Renal cortex interstitium (tissue), 11 donors: Measurements from ENCODE around the gene PKN2. TPM values are rescaled to one million over a fixed set of nuclear protein-coding genes. Genes with fewer than 3 reads are reported as not detected.
"Not testable (repeated sequence)": the region's sequence is repeated elsewhere in the genome, so short reads cannot be mapped to it uniquely, and the experiment has no call there.

ENCODE experiments used
- DNase-seq, 11 donors: peaks; one replicate each; pipeline ENCODE4 v3.0.0-alpha.2; 2013; ENCODE audit warnings: low read depth in 9 of 11, low spot score in 4 of 11; ENCODE audit errors: extremely low read depth in 1 of 11
- polyA plus RNA-seq, 3 donors: library from polyadenylated mRNA; unstranded; fragments of 120-200 nt; gene quantifications; one replicate each; pipeline ENCODE4 v1.2.1, GENCODE V29; 2013; ENCODE audit not compliant: insufficient read length in 3 of 3

The PKN2 gene
- polyA plus RNA-seq, 3 donors: 57.7 to 78.7 (median 72.3) TPM

DNA sequence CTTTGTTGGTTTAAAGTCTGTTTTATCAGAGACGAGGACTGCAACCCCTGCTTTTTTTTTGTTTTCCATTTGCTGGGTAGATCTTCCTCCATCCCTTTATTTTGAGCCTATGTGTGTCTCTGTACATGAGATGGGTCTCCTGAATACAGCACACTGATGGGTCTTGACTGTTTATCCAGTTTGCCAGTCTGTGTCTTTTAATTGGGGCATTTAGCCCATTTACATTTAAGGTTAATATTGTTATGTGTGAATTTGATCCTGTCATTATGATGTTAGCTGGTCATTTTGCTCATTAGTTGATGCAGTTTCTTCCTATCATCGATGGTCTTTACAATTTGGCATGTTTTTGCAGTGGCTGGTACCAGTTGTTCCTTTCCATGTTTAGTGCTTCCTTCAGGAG lies 32.5 kb downstream of the PKN2 start:
- not testable (repeated sequence) for DNase-seq

GRCh38 chr1:88722492-88722891 lies 38.4 kb downstream of the PKN2 start:
- DNase-seq: no peak

GRCh38 chr1:88726697-88727096 lies 42.6 kb downstream of the PKN2 start:
- DNase-seq: no peak

GRCh38 chr1:88727205-88727604 lies 43.1 kb downstream of the PKN2 start:
- DNase-seq: no peak

- DNase-seq: no peak
Measured at GRCh38 chr1:88729297-88729696, 45.2 kb downstream of the PKN2 start.

GRCh38 chr1:88730132-88730675 lies 46.1 kb downstream of the PKN2 start:
- no peak for DNase-seq

- no peak for DNase-seq
Measured at GRCh38 chr1:88730995-88731394, 46.9 kb downstream of the PKN2 start.

DNA sequence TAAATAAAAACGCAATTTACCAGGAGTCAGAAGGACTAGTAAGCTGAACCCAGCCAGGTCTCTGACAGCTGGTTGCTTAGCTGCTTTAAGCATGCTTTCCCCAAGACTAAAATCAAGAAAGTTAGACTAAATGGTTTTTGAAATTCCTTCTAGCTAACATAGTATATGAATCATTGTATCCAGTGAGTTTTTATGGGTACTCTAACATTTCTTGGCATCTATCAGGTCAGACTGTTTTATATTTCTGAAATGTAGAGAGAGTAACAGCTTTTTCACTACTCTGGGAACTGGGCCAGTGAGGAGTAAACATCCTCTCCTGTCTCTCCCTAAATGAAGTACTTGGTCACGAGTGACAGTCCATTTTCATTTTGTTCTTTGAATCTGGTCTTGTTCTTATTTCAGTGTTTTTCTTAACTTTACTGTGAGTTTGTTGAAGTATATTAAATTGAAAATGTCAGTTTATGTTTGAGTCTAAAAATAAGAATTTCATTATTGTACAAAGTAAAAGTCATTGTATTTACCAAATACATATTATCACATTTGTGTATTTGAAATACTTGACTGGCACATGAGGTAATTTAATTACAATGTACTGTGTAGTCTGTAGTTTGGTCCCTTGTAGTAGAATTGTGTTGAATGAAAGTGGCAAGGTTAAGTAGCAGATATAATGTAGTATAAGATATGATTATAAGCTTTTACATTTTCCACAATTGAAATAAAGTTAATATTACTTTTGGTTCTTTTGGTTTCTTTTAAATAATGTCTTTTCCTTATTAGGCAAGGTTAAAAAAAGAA lies 47.6 kb downstream of the PKN2 start:
- peak in 10 of 11 donors; percentile 1 to 47 (median 17) for DNase-seq

DNA sequence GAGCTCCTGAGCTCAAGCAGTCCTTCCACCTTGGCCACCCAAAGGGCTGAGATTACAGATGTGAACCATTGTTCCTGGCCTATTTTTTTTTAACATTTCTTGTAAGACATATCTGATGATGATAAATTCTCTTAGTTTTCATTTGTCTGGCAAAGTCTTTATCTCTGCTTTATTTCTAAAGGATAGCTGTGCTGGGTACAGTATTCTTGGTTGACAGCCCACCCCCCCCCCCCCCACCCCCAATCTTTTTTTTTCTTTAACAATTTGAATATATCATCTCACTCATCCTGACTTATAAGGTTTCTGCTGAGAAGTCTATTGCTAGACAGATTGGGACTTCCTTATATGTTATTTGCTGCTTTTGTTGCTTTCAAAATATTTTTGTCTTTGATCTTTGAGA lies 51.3 kb downstream of the PKN2 start:
- no peak for DNase-seq

GRCh38 chr1:88735909-88736308 lies 51.8 kb downstream of the PKN2 start:
- DNase-seq: no peak

DNA sequence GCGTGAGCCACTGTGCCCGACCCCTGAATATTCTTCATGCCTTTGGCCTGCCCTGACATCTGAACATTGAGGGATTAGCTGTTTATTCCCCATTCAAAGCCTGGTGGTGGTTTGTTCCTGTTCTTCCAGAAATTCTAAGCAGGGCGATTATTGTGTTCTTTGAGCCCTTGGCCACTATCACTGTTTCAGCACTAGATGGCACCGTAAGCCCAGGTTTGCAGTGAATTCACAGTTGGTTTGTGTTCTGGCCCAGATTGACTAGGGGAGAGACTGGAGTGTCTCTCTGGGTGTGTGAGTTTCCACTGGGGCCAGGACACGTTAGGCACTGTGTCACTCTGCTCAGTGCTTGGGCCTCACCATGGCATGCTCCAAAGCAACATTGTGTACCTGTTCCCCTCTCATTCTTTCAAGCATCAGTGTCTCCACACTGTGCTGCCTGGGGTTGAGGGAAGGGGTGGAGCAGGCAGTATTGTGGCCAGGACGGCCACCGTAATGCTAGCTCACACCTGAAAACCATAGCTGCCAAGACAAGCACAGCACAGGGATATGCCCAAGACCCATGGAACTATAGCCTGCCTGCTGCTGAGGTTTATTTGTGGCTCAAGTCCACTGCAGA lies 52.7 kb downstream of the PKN2 start:
- no peak for DNase-seq

DNA sequence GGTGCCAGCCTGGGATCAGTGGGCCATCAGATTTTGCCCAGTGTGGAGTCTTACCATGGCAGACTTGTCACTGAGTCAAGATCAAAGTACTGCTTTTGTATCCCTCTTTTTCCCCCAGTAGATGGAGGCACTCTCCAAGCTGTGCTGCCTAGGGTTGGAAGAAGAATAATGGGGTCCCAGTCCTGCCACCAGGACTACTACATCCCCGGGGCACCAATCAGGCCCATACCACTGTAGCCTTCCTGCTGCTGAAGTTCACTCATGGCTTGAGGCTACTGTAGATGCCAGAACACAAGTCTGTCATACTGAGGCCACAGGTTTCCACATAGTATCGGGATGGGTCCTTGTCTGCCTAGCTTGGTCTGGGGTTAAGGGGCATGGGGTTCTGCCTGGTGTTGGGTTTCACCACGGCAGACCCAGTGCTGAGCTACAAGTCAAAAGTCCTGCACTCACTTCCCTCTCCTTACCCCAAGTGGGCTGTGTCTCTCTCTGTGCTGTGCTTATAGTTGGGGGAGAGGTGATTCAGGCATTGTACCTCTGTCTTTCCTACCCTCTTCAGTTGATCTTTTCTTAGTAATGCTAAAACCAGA lies 53.4 kb downstream of the PKN2 start:
- DNase-seq: no peak

- DNase-seq: no peak
Measured at GRCh38 chr1:88740784-88741183, 56.7 kb downstream of the PKN2 start.

GRCh38 chr1:88741413-88741812 lies 57.3 kb downstream of the PKN2 start:
- no peak for DNase-seq

GRCh38 chr1:88742531-88742930 lies 58.5 kb downstream of the PKN2 start:
- DNase-seq: no peak

DNA sequence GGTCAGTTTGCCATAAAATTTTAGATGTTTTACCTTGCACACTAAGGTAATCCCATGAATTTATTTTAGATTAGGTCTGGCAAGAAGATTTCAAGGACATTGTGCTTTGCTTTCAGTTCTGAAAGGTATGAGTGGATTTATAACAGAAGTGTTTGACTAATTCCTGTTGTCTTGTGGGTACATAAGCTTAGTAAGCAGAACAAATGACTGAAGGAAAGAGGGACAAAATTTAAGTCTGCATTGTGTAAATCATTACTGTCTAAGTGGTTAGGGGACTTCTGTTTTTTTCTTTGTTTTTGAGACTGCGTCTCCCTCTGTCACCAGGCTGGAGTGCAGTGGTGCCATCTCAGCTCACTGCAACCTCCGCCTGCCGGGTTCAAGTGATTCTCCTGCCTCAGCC lies 60.1 kb downstream of the PKN2 start:
- no peak for DNase-seq

DNA sequence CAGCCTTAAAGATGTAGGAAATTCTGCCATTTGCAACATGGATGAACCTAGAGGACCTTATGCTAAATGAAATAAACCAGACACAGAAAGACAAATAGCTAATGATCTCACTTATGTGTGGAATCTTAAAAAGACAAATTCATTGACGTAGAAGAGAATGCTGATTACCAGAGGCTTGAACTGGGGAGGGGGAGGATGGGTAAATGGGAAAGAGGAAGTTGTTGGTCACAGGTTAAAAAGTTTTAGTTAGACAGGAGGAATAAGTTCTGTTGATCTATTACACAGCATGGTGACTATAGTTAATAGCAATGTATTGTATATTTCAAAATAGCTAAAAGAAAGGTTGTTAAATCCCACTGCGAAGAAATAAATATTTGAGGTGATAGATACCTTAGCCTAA lies 62.8 kb downstream of the PKN2 start:
- no peak for DNase-seq

DNA sequence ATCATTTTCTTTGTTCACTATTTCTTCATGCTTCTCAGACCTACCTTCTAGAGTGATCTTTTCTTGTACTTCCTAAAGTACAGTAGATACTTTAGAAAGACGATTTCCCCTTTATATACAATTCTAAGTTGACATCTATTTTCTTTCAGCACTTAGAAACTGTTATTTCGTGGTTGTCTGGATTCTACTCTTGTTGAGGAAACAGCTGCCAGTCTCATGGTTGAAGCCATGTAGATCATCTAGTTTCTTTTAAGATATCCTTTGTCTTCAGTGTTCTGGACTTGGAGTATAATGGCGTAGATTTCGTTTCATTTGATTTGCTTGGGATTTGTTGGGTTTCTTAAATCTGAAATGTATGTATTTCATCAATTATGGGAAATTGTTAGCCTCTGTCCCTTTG lies 67.6 kb downstream of the PKN2 start:
- DNase-seq: no peak

- DNase-seq: no peak
Measured at GRCh38 chr1:88753506-88753905, 69.4 kb downstream of the PKN2 start.
